Fibroblast of mammary gland (primary cell): ENCODE measurements around the gene CXCR4.

Source experiments
- DNase-seq: peaks from one replicate; pipeline ENCODE4 v3.0.0-alpha.2; 2010; ENCODE audit warnings: low read depth
- H3K4me3 ChIP-seq: 2 replicates; pipeline ENCODE4 v1.5.1; 2011; ENCODE audit warnings: low read depth, mild to moderate bottlenecking, low read length, moderate library complexity; ENCODE audit not compliant: control insufficient read depth
- TF ChIP-seq, protein P1 (sequence below): conservative IDR thresholded peaks from 2 replicates; pipeline ENCODE4 v1.5.1; 2011; ENCODE audit warnings: low read depth, low read length, inconsistent platforms; ENCODE audit not compliant: control insufficient read depth, insufficient read depth

Gene CXCR4

DNA sequence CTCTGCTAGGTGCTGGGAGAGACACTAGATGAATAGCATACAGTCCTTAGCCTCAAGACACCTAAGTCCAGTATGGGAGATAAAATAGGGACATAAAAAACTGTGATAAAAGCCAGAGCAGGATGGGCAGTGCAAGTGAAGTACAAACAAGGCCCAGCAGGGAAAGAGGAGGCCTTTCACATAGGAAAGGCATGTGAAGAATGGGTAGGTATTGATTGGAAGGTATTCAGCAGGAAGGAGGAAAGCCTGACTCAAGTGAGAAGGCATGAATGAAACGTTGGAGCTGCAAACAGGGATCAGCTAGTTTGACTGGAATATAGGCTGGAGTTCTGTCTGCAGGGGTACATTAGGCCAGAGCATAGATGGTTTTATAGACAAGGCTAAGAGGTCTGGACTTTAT lies 11.0 kb upstream of the CXCR4 start:
- TF ChIP-seq, protein P1, sequence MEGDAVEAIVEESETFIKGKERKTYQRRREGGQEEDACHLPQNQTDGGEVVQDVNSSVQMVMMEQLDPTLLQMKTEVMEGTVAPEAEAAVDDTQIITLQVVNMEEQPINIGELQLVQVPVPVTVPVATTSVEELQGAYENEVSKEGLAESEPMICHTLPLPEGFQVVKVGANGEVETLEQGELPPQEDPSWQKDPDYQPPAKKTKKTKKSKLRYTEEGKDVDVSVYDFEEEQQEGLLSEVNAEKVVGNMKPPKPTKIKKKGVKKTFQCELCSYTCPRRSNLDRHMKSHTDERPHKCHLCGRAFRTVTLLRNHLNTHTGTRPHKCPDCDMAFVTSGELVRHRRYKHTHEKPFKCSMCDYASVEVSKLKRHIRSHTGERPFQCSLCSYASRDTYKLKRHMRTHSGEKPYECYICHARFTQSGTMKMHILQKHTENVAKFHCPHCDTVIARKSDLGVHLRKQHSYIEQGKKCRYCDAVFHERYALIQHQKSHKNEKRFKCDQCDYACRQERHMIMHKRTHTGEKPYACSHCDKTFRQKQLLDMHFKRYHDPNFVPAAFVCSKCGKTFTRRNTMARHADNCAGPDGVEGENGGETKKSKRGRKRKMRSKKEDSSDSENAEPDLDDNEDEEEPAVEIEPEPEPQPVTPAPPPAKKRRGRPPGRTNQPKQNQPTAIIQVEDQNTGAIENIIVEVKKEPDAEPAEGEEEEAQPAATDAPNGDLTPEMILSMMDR, result no peak
- no peak for DNase-seq
- H3K4me3 ChIP-seq, result no peak overlapping the region

- no peak overlapping the region for H3K4me3 ChIP-seq
- TF ChIP-seq, protein P1, result no peak
Measured at GRCh38 chr2:136128366-136128765, 10.4 kb upstream of the CXCR4 start.

GRCh38 chr2:136127356-136127755 lies 9.4 kb upstream of the CXCR4 start:
- DNase-seq, result no peak
- no peak overlapping the region for H3K4me3 ChIP-seq
- TF ChIP-seq, protein P1, result no peak

More at GRCh38 chr2:136128366-136128765, 10.4 kb upstream of the CXCR4 start:
- no peak for DNase-seq

GRCh38 chr2:136126421-136126926 lies 8.5 kb upstream of the CXCR4 start:
- no peak overlapping the region for H3K4me3 ChIP-seq
- TF ChIP-seq, protein P1, result no peak
- no peak for DNase-seq

DNA sequence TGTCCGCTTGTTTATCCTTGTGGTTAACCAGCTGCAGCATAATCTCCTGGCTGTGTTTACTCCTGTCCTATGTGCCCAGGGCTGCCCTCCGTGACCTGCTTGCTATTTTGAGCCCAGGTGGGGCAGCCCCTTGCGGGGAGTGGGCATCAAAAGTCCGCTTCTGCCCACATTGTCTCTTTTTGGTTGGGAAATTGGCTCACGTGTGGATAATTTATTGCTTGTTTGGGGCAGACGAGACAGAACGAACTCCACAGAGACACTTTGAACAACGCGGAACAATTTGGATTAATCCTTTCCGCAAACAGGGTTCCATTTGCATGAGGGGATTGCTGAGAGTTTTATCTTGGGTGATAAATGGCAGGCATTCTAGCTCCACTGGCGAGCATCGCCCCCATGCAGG lies 8.1 kb upstream of the CXCR4 start:
- TF ChIP-seq, protein P1, result no peak
- no peak for DNase-seq
- no peak overlapping the region for H3K4me3 ChIP-seq

DNA sequence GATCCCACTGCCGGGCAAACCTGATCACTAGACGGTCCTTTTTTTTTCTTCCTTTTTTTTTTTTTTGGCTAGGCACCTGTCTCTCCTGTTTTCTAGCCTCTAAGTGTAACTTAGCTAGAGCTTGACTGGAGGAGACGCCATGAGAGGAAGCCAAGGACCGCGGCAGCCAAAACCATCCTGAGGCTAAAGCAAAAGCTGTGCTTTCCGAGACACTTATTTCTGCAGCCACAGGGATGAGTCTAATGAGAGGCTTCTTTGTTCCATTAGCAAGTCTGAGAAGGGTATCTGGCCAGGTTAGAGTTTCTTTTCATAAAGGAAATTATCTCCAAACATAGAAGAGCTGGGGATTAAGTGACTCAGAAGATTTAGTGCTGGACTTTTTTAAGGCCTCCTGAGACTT lies 7.3 kb upstream of the CXCR4 start:
- H3K4me3 ChIP-seq, result no peak overlapping the region
- DNase-seq, result no peak
- TF ChIP-seq, protein P1, result no peak

GRCh38 chr2:136124805-136125204 lies 6.9 kb upstream of the CXCR4 start:
- TF ChIP-seq, protein P1, result no peak
- H3K4me3 ChIP-seq, result no peak overlapping the region
- DNase-seq, result no peak
